HepG2 (cell line): ENCODE data around the gene CLDN22. TPM values are rescaled to one million over a fixed set of nuclear protein-coding genes. Genes with fewer than 3 reads are reported as not detected.

Experiments
- ATAC-seq: fragments of 200-7000 bp; cut with Tn5 transposase; 3 replicates; pipeline ENCODE4 v1.9.1; 2020; ENCODE audit warnings: mild to moderate bottlenecking, moderate library complexity
- BruUV-seq: library from RNA; stranded (reverse); fragments of 400-500 nt; replicated peaks from 2 replicates; lab custom pipeline; 2021; lab: Mats Ljungman, UMichigan
- CTCF ChIA-PET: fragments of 300-600 bp; formaldehyde crosslinking; extraction: SDS; loops from one replicate; lab custom pipeline; 2021; ENCODE audit warnings: low total read pairs, inconsistent platforms, low intra/inter-chr PET ratio; lab: Yijun Ruan, JAX
- POLR2A ChIA-PET: fragments of 350-600 bp; sonication (Branson Sonifier 250); formaldehyde crosslinking; loops from one replicate; lab custom pipeline; 2020; ENCODE audit warnings: antibody characterized with exemption, inconsistent platforms; lab: Yijun Ruan, JAX
- DNase-seq: peaks from one replicate; pipeline ENCODE4 v3.0.0-alpha.2; 2015; ENCODE audit warnings: low spot score
- FAIRE-seq: peaks from 3 replicates; lab custom pipeline; 2011; peaks lifted over from hg19 to GRCh38; lab: Jason Lieb, UNC
- H2AFZ ChIP-seq: one replicate; pipeline ENCODE4 v1.6.1; 2011; ENCODE audit warnings: low read length, inconsistent platforms
- H3K27ac ChIP-seq: fragments of 300-600 bp; 3 replicates; pipeline ENCODE4 v1.8.0; 2011; ENCODE audit warnings: mixed run types, mild to moderate bottlenecking, mixed read lengths, low read length, inconsistent platforms; ENCODE audit not compliant: insufficient read depth; ENCODE audit errors: extremely low read length
- H3K27me3 ChIP-seq, 2 experiments: fragments of 200-600 bp in 1 of 2; 2 replicates in 1 of 2; 3 replicates in 1 of 2; pipeline versions ENCODE4 v1.6.0 to v1.8.0; 2011; ENCODE audit warnings: low read length in 2 of 2, mild to moderate bottlenecking in 2 of 2, moderate library complexity in 2 of 2, inconsistent platforms in 1 of 2; ENCODE audit not compliant: insufficient read depth in 2 of 2, control insufficient read depth in 1 of 2
- H3K36me3 ChIP-seq, 2 experiments: fragments of 200-600 bp in 1 of 2; replicated peaks in 1 of 2; 2 replicates in 1 of 2; 3 replicates in 1 of 2; pipeline versions ENCODE4 v1.5.1 to v1.8.0; 2011; ENCODE audit warnings: low read length in 2 of 2, inconsistent platforms in 1 of 2; ENCODE audit not compliant: insufficient read depth in 2 of 2, control insufficient read depth in 1 of 2
- H3K4me1 ChIP-seq: 2 replicates; pipeline ENCODE4 v1.5.1; 2012; ENCODE audit warnings: low read length, inconsistent platforms; ENCODE audit not compliant: insufficient read depth
- H3K4me2 ChIP-seq: 2 replicates; pipeline ENCODE4 v1.6.0; 2011; ENCODE audit warnings: low read depth, low read length, inconsistent platforms
- H3K4me3 ChIP-seq, 3 experiments: fragments of 200-600 bp in 1 of 3; sonication (generic), shearing (Covaris generic) in 1 of 3; replicated peaks in 1 of 3; 2 replicates each; pipeline ENCODE4 v1.5.1; 2011 to 2016; ENCODE audit warnings: low read length in 3 of 3, inconsistent platforms in 2 of 3, low read depth in 2 of 3, mild to moderate bottlenecking in 2 of 3, control low read depth in 1 of 3, mixed read lengths in 1 of 3; ENCODE audit not compliant: insufficient read depth in 1 of 3
- H3K79me2 ChIP-seq: one replicate; pipeline ENCODE4 v1.6.1; 2011; ENCODE audit warnings: low read length, inconsistent platforms; ENCODE audit not compliant: insufficient read depth
- H3K9ac ChIP-seq: 2 replicates; pipeline ENCODE4 v1.6.0; 2011; ENCODE audit warnings: mild to moderate bottlenecking, low read depth, low read length, inconsistent platforms; ENCODE audit not compliant: insufficient read depth
- H3K9me3 ChIP-seq: 2 replicates; pipeline ENCODE4 v1.5.1; 2012; ENCODE audit warnings: mild to moderate bottlenecking, low read length
- H4K20me1 ChIP-seq: 2 replicates; pipeline ENCODE4 v1.6.0; 2011; ENCODE audit warnings: inconsistent platforms, mild to moderate bottlenecking, low read length, moderate library complexity; ENCODE audit not compliant: insufficient read depth
- ETV6 ChIP-seq: sonication (generic); formaldehyde crosslinking; conservative IDR thresholded peaks from 2 replicates; pipeline ENCODE4 v1.4.0; 2020; ENCODE audit warnings: missing genetic modification reagents
- GLI4 ChIP-seq: sonication (generic); formaldehyde crosslinking; IDR thresholded peaks from 2 replicates; pipeline ENCODE4 v1.5.1; 2020; ENCODE audit warnings: missing genetic modification reagents, mild to moderate bottlenecking, moderate library complexity, borderline replicate concordance
- MAZ ChIP-seq, 2 experiments: sonication (generic) in 1 of 2; formaldehyde crosslinking in 1 of 2; IDR thresholded peaks; 2 replicates each; pipeline versions ENCODE4 v1.5.0 to v1.6.1; 2012 to 2020; ENCODE audit warnings: low read depth in 2 of 2, mild to moderate bottlenecking in 2 of 2, borderline replicate concordance in 1 of 2, improper control_type of control experiment in 1 of 2, low read length in 1 of 2, missing genetic modification reagents in 1 of 2, moderate library complexity in 1 of 2
- NCOR1 ChIP-seq: fragments of 200-600 bp; sonication (generic); IDR thresholded peaks from 2 replicates; pipeline ENCODE4 v1.7.0; 2017; ENCODE audit warnings: antibody characterized with exemption, low read length, borderline replicate concordance
- SNRNP70 ChIP-seq: fragments of 200-400 bp; formaldehyde crosslinking; IDR thresholded peaks from 2 replicates; pipeline ENCODE4 v1.6.1; 2017; ENCODE audit warnings: mild to moderate bottlenecking, low read depth, low read length, moderate library complexity
- ZBTB26 ChIP-seq: IDR thresholded peaks from 2 replicates; pipeline ENCODE4 v1.6.1; 2016; ENCODE audit warnings: missing compliant biosample characterization, missing genetic modification reagents, borderline replicate concordance
- ZC3H13 ChIP-seq: sonication (generic); formaldehyde crosslinking; IDR thresholded peaks from 2 replicates; pipeline ENCODE4 v1.8.1; 2023; ENCODE audit warnings: mild to moderate bottlenecking, missing genetic modification reagents, moderate library complexity
- ZNF281 ChIP-seq: sonication (generic); formaldehyde crosslinking; IDR thresholded peaks from 2 replicates; pipeline ENCODE4 v1.4.0; 2020; ENCODE audit warnings: missing genetic modification reagents, borderline replicate concordance
- ZNF780A ChIP-seq: sonication (generic); formaldehyde crosslinking; IDR thresholded peaks from 2 replicates; pipeline ENCODE4 v1.8.0; 2022; ENCODE audit warnings: mild to moderate bottlenecking, missing genetic modification reagents, moderate library complexity
- WGBS: methylation state at CpG from one replicate; pipeline ENCODE4 v1.1.6; 2017; ENCODE audit warnings: low lambda C conversion rate; 5-methylcytosine and 5-hydroxymethylcytosine counted together
- in situ Hi-C: cut with HindIII; loops from 2 replicates; pipeline ENCODE4 v1.10.0; 2017; ENCODE audit warnings: low pct_unique_long_range_greater_than_20kb; ENCODE audit not compliant: extremely low pct_ligation_motif_present
- intact Hi-C: fragments of 100-400 bp; cut with micrococcal nuclease; formaldehyde crosslinking; loops from one replicate; pipeline ENCODE4 v1.10.0; 2022; ENCODE audit not compliant: unreplicated experiment
- polyA plus RNA-seq, 8 experiments: library from polyadenylated mRNA; depleted of rRNA in 3 of 8; stranded (reverse) in 7 of 8; unstranded in 1 of 8; fragments of >200 nt; fragmentation: Illumina TruSeq in 4 of 8; extraction: Trizol in 4 of 8; gene quantifications; 2 replicates each; pipeline versions ENCODE4 v1.2.1 to v1.2.3, GENCODE V29; 2011 to 2016; ENCODE audit warnings: low read depth in 4 of 8, missing spikeins in 1 of 8, mixed read lengths in 1 of 8; ENCODE audit not compliant: insufficient read depth in 1 of 8
- total RNA-seq, 5 experiments: library from RNA; depleted of rRNA; stranded (reverse); fragments of >200 nt; fragmentation: Illumina TruSeq; extraction: Trizol; gene quantifications; 2 replicates each; pipeline ENCODE4 v1.2.3, GENCODE V29; 2016; ENCODE audit warnings: low read depth in 1 of 5
- TF ChIP-seq, protein P1 (sequence below): sonication (generic); formaldehyde crosslinking; IDR thresholded peaks from 2 replicates; pipeline ENCODE4 v1.4.0; 2020; ENCODE audit warnings: mild to moderate bottlenecking, missing genetic modification reagents, borderline replicate concordance

Gene CLDN22
- total and polyA plus RNA-seq, 2 of the 13 experiments (the other 11 are each of a cell fraction or from before 2014, with no cell fraction given), result 0.07 TPM; not detected in 1

GRCh38 chr4:183352546-183352945 lies 32.5 kb upstream of the CLDN22 start:
- intact Hi-C loops, result no loop called here
- no peaks in the 10 kb centered on the region for H4K20me1 ChIP-seq
- FAIRE-seq, result no peak
- H3K4me2 ChIP-seq, result no peak overlapping the region
- H3K79me2 ChIP-seq, result no peaks in the 10 kb centered on the region
- peaks cover 10% of the 10 kb centered on the region for H3K4me1 ChIP-seq
- CTCF ChIA-PET, result no interaction called here
- H3K27me3 ChIP-seq, result no peaks in the 10 kb centered on the region; a peak in 1 of 5 replicates
- no peaks in the 10 kb centered on the region for H3K9me3 ChIP-seq
- H3K9ac ChIP-seq, result no peak overlapping the region
- no peak overlapping the region for H3K4me3 ChIP-seq
- no TSS peak for BruUV-seq
- in situ Hi-C loops, result no loop called here
- no peaks in the 10 kb centered on the region for H3K36me3 ChIP-seq
- DNase-seq, result no peak
- H3K27ac ChIP-seq, result no peak overlapping the region
- 25% methylated on average over 4 of the region's 5 CpGs for WGBS
- H2AFZ ChIP-seq, result no peak overlapping the region
- POLR2A ChIA-PET, result no interaction called here
- ATAC-seq, result no peak
- TF ChIP-seq GLI4 (CRISPR knock-in tag), result no peak
- no peak for TF ChIP-seq MAZ (IDR thresholded peaks at IDR 0.05; ENCODE audit: borderline replicate concordance, low read depth, low read length)
- TF ChIP-seq MAZ (CRISPR knock-in tag; IDR thresholded peaks at IDR 0.05; ENCODE audit: low read depth), result no peak
- no peak for TF ChIP-seq ZC3H13 (CRISPR knock-in tag)
- TF ChIP-seq NCOR1, result no peak
- TF ChIP-seq ZNF780A (CRISPR knock-in tag), result no peak
- TF ChIP-seq ZNF281 (CRISPR knock-in tag), result no peak
- TF ChIP-seq, protein P1, sequence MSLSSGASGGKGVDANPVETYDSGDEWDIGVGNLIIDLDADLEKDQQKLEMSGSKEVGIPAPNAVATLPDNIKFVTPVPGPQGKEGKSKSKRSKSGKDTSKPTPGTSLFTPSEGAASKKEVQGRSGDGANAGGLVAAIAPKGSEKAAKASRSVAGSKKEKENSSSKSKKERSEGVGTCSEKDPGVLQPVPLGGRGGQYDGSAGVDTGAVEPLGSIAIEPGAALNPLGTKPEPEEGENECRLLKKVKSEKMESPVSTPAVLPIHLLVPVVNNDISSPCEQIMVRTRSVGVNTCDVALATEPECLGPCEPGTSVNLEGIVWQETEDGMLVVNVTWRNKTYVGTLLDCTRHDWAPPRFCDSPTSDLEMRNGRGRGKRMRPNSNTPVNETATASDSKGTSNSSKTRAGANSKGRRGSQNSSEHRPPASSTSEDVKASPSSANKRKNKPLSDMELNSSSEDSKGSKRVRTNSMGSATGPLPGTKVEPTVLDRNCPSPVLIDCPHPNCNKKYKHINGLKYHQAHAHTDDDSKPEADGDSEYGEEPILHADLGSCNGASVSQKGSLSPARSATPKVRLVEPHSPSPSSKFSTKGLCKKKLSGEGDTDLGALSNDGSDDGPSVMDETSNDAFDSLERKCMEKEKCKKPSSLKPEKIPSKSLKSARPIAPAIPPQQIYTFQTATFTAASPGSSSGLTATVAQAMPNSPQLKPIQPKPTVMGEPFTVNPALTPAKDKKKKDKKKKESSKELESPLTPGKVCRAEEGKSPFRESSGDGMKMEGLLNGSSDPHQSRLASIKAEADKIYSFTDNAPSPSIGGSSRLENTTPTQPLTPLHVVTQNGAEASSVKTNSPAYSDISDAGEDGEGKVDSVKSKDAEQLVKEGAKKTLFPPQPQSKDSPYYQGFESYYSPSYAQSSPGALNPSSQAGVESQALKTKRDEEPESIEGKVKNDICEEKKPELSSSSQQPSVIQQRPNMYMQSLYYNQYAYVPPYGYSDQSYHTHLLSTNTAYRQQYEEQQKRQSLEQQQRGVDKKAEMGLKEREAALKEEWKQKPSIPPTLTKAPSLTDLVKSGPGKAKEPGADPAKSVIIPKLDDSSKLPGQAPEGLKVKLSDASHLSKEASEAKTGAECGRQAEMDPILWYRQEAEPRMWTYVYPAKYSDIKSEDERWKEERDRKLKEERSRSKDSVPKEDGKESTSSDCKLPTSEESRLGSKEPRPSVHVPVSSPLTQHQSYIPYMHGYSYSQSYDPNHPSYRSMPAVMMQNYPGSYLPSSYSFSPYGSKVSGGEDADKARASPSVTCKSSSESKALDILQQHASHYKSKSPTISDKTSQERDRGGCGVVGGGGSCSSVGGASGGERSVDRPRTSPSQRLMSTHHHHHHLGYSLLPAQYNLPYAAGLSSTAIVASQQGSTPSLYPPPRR (CRISPR knock-in tag), result no peak
- no peak for TF ChIP-seq ZBTB26 (CRISPR knock-in tag)
- TF ChIP-seq SNRNP70, result no peak
- no peak for TF ChIP-seq ETV6
